Small intestine (tissue), 7 donors: ENCODE measurements around the gene CCNQ. TPM values are rescaled to one million over a fixed set of nuclear protein-coding genes. Genes with fewer than 3 reads are reported as not detected.

Source experiments
- DNase-seq, 2 donors: peaks; one replicate each; pipeline versions ENCODE4 v3.0.0 to v3.0.0-alpha.2; 2013
- FAIRE-seq: peaks from 2 replicates; lab custom pipeline; 2012; peaks lifted over from hg19 to GRCh38; lab: Jason Lieb, UNC
- H3K27ac ChIP-seq, 3 donors: one replicate each; pipeline ENCODE4 v1.5.1; 2013; ENCODE audit warnings: low read length in 2 of 3, mild to moderate bottlenecking in 2 of 3, control low read depth in 1 of 3, inconsistent platforms in 1 of 3, low read depth in 1 of 3, moderate library complexity in 1 of 3
- H3K27me3 ChIP-seq, 3 donors: one replicate each; pipeline ENCODE4 v1.6.1; 2013; ENCODE audit warnings: low read length in 3 of 3, inconsistent platforms in 1 of 3; ENCODE audit not compliant: control insufficient read depth in 3 of 3, insufficient read depth in 3 of 3
- H3K36me3 ChIP-seq, 3 donors: one replicate each; pipeline ENCODE4 v1.6.1; 2013; ENCODE audit warnings: low read length in 3 of 3, inconsistent platforms in 1 of 3, low read depth in 1 of 3, mild to moderate bottlenecking in 1 of 3, moderate library complexity in 1 of 3; ENCODE audit not compliant: control insufficient read depth in 3 of 3, insufficient read depth in 2 of 3
- H3K4me1 ChIP-seq, 3 donors: one replicate each; pipeline ENCODE4 v1.6.1; 2013; ENCODE audit warnings: low read length in 2 of 3, inconsistent platforms in 1 of 3, low read depth in 1 of 3, mild to moderate bottlenecking in 1 of 3, moderate library complexity in 1 of 3; ENCODE audit not compliant: control insufficient read depth in 3 of 3, insufficient read depth in 2 of 3
- H3K4me3 ChIP-seq, 3 donors: one replicate each; pipeline ENCODE4 v1.5.1; 2013; ENCODE audit warnings: low read length in 3 of 3, control low read depth in 1 of 3, inconsistent platforms in 1 of 3, low read depth in 1 of 3, mild to moderate bottlenecking in 1 of 3, moderate library complexity in 1 of 3
- H3K9me3 ChIP-seq, 2 donors: one replicate each; pipeline ENCODE4 v1.6.1; 2013; ENCODE audit warnings: low read depth in 1 of 2, low read length in 1 of 2; ENCODE audit not compliant: control insufficient read depth in 2 of 2, insufficient read depth in 1 of 2
- WGBS, 3 donors: extraction: QIAGEN DNeasy Blood & Tissue Kit; methylation state at CpG; one replicate each; pipeline ENCODE4 v1.1.7; 2013; 5-methylcytosine and 5-hydroxymethylcytosine counted together
- polyA plus RNA-seq, 4 donors: library from polyadenylated mRNA; stranded (reverse) in 3 of 4; unstranded in 1 of 4; fragments of 200-250 nt in 3 of 4; fragments of 120-200 nt in 1 of 4; gene quantifications; one replicate each; pipeline versions ENCODE4 v1.2.1 to v1.2.3, GENCODE V29; 2013
- donor health status: healthy with polysubstance abuse.
- donor health status: control.
- donor health status: control.
- donor health status: Bipolar disorder and iron deficiency.
- donor health status: healthy.

The CCNQ gene
- polyA plus RNA-seq, 4 donors = 14.9 to 41.9 (median 34.4) TPM

DNA sequence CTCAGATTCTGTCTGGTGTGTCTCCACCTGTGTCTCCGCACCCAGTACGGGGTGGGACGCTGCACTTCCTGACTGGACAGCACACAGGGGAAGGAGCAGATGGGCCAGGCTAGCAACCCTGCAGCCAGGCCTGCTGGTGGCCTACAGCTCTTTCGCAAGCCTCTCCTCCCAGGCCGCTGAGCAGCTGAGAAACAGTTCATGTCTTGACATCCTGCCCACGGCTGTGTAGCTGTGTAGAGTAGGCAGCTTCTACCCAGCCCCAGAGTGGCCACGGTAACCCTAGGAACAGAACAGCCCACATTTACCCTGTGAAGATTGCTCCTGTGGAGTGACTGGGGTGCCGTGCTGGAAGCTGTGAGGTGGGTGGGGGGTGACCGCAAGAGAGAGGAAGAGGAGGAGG is 38.9 kb downstream of the CCNQ start:
- Histone ChIP-seq H3K27me3 (no peaks in the 10 kb centered on the region), H3K36me3 (no peaks in the 10 kb centered on the region), H3K4me3 (no peak overlapping the region), H3K4me1 (peaks cover 0 to 2% (median 0%) of the 10 kb centered on the region in 3 donors), H3K27ac (no peak overlapping the region), H3K9me3 (no peaks in the 10 kb centered on the region)
- DNase-seq (no peak), FAIRE-seq (no peak)
- WGBS, 3 donors = 52 to 80% (median 75%) methylated on average over 7 to 9 of the region's 9 CpGs

DNA sequence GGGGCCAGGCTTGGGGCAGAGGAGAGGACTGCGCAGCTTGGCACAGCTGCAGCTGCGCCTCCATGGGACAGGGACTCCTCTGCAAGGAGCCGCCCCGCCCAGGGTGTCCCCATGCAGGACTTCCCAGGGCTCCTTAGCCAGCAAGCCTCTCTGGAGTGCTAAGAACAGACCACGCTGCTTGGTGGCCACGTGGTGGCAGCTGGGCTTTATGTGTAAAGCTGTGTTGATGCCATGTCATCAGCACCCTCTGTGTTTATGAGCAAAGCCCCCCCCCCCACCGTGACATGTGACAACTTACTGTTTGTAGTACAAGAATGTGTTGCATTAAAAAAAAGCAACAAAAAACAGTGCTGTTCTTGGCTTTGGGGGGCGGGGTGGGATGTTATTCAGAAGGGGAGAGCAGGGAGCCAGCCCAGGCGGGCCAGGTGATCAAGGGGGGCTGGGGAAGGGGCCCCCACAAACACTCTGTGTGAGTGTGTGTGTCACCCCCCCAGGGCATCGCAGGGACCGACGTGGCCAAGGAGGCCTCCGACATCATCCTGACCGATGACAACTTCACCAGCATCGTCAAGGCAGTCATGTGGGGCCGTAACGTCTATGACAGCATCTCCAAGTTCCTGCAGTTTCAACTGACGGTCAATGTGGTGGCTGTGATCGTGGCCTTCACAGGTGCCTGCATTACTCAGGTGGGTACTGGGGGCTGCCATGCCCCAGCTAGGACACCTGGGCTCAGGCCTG is 41.2 kb downstream of the CCNQ start:
- Histone ChIP-seq H3K9me3 (no peaks in the 10 kb centered on the region), H3K27ac (no peak overlapping the region), H3K36me3 (no peaks in the 10 kb centered on the region), H3K27me3 (no peaks in the 10 kb centered on the region), H3K4me3 (no peak overlapping the region), H3K4me1 (peaks cover 0 to 3% (median 0%) of the 10 kb centered on the region in 3 donors)
- DNase-seq = no peak
- 69 to 81% (median 72%) methylated on average over 19 of the region's 19 CpGs for WGBS, 3 donors
- FAIRE-seq = no peak

DNA sequence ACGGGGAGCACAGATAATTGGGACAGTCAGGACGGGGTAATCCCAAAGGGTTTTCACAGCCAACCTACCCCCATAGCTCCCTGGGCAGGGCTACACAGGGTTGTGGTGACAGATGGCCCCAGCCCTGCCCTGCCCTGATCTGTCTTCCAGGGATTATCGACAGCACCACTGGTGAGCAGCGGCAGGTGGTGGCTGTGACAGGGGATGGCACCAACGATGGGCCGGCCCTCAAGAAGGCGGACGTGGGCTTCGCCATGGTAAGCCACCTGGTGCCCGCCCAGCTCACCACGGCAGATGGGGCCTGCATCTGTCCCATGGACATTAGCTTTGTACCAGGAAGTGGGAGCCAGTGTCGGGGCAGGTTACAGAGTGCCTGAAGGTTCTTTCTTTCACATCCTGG is 42.2 kb downstream of the CCNQ start:
- no peak overlapping the region for H3K4me3 ChIP-seq
- 81 to 88% (median 85%) methylated on average over 12 of the region's 12 CpGs for WGBS, 3 donors
- DNase-seq = no peak
- no peaks in the 10 kb centered on the region for H3K9me3 ChIP-seq
- no peak for FAIRE-seq
- H3K4me1 ChIP-seq = peaks cover 0 to 3% (median 0%) of the 10 kb centered on the region in 3 donors
- no peak overlapping the region for H3K27ac ChIP-seq
- no peaks in the 10 kb centered on the region for H3K36me3 ChIP-seq
- no peaks in the 10 kb centered on the region for H3K27me3 ChIP-seq

DNA sequence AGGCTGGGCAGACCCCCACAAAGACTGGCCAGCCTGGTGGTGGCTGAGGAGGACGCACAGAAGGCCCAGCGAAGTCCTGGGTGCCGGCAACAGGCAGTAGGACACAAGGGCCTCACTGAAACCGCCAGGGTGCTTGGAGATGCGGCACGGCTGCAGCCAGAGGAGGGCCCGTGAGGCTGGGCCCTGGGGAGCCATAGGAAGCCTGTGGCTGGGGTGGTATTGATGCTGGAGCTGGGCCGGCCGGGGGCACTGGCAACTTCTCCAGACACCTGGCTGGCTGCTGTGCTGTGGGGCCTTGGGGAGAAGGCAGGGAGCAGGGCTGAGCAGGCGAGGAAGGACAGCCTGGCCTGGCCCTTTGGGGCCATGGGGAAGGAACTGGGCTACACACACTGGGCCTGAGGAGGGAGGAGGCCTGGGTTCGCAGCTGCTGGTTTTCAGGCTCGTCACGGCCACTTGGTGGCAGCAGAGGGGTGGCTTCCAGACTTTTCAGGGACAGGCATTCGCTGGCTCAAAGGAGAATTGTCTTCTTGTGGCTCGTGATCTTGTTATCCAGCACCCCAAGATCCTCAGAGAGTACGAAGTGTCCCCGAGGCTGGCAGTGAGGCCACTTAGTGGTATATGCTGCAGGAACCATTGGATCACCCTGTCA is 44.3 kb downstream of the CCNQ start:
- Histone ChIP-seq H3K36me3 (no peaks in the 10 kb centered on the region), H3K4me1 (peaks cover 0 to 3% (median 0%) of the 10 kb centered on the region in 3 donors), H3K4me3 (no peak overlapping the region), H3K9me3 (no peaks in the 10 kb centered on the region), H3K27ac (no peak overlapping the region), H3K27me3 (no peaks in the 10 kb centered on the region)
- WGBS, 3 donors = 37 to 41% (median 41%) methylated on average over 13 to 17 of the region's 17 CpGs
- FAIRE-seq (no peak), DNase-seq (peak; percentile 54 to 70)

DNA sequence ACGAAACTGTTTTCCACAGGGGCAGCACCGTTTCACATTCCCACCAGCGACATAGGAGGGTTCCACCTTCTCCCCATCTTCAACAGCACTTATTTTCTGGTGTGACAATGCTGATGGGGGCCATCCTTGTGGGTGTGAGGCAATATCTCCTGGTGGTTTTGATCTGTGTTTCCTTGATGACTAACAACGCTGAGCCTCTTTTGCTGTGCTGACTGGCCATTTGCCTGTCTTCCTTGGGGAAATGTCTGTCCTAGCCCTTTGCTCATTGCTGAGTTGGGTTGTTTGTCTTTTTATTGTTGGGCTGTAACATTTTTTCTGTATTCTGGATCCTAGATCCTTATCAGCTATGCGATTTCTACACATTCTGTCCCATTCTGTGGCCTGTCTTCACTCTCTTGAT is 47.8 kb downstream of the CCNQ start:
- Histone ChIP-seq H3K4me1 (peaks cover 0 to 3% (median 0%) of the 10 kb centered on the region in 3 donors), H3K27ac (no peak overlapping the region), H3K36me3 (no peaks in the 10 kb centered on the region), H3K4me3 (no peak overlapping the region), H3K27me3 (no peaks in the 10 kb centered on the region), H3K9me3 (no peaks in the 10 kb centered on the region)
- 69 to 79% (median 73%) methylated on average over 5 of the region's 5 CpGs for WGBS, 3 donors
- DNase-seq (no peak), FAIRE-seq (no peak)

DNA sequence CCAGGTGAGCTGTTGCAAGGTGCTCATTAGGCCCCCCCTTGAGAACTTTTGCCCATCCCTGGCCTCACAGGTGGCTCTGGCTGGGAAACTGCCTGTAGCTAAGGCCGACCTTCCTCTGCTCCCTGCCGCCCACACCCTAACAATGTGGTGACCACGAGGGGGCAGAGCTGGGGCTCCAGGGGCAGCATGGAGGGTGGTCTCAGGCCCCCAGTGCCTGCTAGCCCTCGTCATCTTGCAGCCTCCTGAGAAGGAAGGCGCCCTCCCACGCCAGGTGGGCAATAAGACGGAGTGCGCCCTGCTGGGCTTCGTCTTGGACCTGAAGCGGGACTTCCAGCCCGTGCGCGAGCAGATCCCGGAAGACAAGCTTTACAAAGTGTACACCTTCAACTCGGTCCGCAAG is 49.1 kb downstream of the CCNQ start:
- FAIRE-seq = no peak
- Histone ChIP-seq H3K27ac (no peak overlapping the region), H3K4me3 (no peak overlapping the region), H3K4me1 (peaks cover 0 to 4% (median 0%) of the 10 kb centered on the region in 3 donors), H3K9me3 (no peaks in the 10 kb centered on the region), H3K36me3 (no peaks in the 10 kb centered on the region), H3K27me3 (no peaks in the 10 kb centered on the region)
- no peak for DNase-seq
- 78 to 84% (median 82%) methylated on average over 11 to 16 of the region's 16 CpGs for WGBS, 3 donors

DNA sequence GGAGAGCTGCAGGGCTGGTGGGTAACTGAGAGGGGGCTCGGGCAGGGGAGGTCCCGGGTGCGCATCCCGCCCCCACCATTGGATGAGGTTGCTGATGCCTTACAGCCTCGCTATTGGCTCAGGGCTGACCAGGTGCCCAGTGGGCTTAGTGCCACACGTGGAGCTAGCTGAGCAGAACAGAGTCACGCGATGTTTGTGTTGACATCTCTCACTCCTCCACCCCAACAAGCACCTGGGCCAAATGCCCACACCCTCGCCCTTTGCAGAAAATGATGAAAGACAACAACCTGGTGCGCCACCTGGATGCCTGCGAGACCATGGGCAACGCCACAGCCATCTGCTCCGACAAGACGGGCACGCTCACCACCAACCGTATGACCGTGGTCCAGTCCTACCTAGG is 49.7 kb downstream of the CCNQ start:
- no peak overlapping the region for H3K4me3 ChIP-seq
- H3K4me1 ChIP-seq = peaks cover 0 to 9% (median 0%) of the 10 kb centered on the region in 3 donors
- H3K27me3 ChIP-seq = no peaks in the 10 kb centered on the region
- FAIRE-seq = no peak
- H3K27ac ChIP-seq = no peak overlapping the region
- WGBS, 3 donors = 75 to 88% (median 83%) methylated on average over 9 to 17 of the region's 17 CpGs
- no peaks in the 10 kb centered on the region for H3K9me3 ChIP-seq
- DNase-seq = no peak
- no peaks in the 10 kb centered on the region for H3K36me3 ChIP-seq

DNA sequence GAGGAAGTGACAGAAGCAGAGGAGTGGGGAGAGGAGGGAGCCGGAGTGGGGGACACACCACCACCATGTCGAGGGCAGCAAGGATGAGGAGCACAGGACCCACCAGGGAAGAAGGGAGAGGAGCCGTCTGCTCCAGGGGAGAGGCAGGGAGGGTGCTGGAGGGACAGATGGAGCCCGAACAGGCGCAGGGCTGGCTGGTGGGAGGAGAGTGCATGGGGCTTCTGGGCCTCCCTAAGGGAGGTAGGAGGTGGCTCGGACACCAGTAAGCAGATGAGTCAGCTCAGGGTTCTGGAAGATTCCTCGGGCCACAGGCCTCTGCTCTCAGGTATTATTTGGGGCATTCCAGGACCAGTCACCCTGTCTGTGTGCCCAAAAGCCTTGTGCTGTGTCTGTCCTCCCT is 51.7 kb downstream of the CCNQ start:
- no peaks in the 10 kb centered on the region for H3K36me3 ChIP-seq
- FAIRE-seq (no peak), DNase-seq (no peak)
- H3K27ac ChIP-seq = no peak overlapping the region
- no peaks in the 10 kb centered on the region for H3K9me3 ChIP-seq
- H3K4me3 ChIP-seq = no peak overlapping the region
- WGBS, 3 donors = 59 to 66% (median 60%) methylated on average over 5 to 7 of the region's 7 CpGs
- H3K27me3 ChIP-seq = no peaks in the 10 kb centered on the region
- H3K4me1 ChIP-seq = peaks cover 0 to 13% (median 0%) of the 10 kb centered on the region in 3 donors
